ENCODE data around the gene AMZ1. TPM values are rescaled to one million over a fixed set of nuclear protein-coding genes. Genes with fewer than 3 reads are reported as not detected.

AMZ1 gene
- total RNA-seq, 2 experiments from 2014 or later = 0.04 TPM; not detected in 1

GRCh38 chr7:2646680-2647571 lies 41.1 kb upstream of the AMZ1 start:
- no peak for DNase-seq
- H3K9me3 Mint-ChIP-seq = no peaks in the 10 kb centered on the region
- peaks cover 17% of the 10 kb centered on the region for H3K4me1 Mint-ChIP-seq
- no peaks in the 10 kb centered on the region for H3K27me3 Mint-ChIP-seq
- no peak overlapping the region for H3K27ac Mint-ChIP-seq
- no peaks in the 10 kb centered on the region for H3K36me3 Mint-ChIP-seq
- H3K4me3 Mint-ChIP-seq = no peak overlapping the region

GRCh38 chr7:2647594-2648172 lies 40.3 kb upstream of the AMZ1 start:
- H3K27ac Mint-ChIP-seq = no peak overlapping the region
- H3K4me3 Mint-ChIP-seq = no peak overlapping the region
- no peaks in the 10 kb centered on the region for H3K9me3 Mint-ChIP-seq
- H3K4me1 Mint-ChIP-seq = peaks cover 17% of the 10 kb centered on the region
- no peaks in the 10 kb centered on the region for H3K36me3 Mint-ChIP-seq
- no peak for DNase-seq
- no peaks in the 10 kb centered on the region for H3K27me3 Mint-ChIP-seq

DNA sequence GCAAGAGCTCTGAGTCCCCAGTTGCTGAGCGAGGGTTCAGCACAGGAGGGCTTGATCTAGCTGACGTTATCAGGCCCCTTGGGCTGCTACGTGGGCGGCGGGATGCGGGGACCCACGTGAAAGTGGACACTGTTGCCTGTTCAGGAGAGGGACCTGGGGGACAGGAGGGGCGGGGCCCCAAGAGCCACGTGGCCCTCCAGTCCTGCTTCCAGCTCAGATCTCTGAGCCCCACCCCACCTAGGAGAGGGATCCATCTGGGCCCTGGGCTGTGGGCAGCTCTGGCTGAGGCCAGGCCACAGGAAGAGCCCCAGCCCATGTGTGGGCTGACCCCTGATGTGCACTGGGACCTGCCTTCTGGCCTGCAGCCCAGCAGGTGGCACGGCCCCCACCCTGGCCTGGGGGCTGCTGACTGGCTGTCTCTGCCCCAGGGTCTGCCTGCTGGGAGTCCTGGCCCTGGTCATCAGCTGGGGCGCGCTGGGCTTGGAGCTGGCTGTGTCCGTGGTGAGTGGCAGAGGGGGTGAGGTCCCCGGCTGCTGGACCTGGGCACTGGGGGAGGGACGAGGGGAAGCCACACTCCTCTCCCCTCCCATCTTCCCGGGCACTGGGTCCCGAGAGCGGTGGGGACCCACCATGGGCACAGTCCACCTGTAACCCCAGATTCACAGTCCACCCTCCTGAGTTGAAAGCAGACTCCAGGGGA lies 38.7 kb upstream of the AMZ1 start:
- DNase-seq = no peak
- Mint-ChIP-seq H3K4me3 (no peak overlapping the region), H3K36me3 (no peaks in the 10 kb centered on the region), H3K4me1 (peaks cover 17% of the 10 kb centered on the region), H3K9me3 (no peaks in the 10 kb centered on the region), H3K27me3 (no peaks in the 10 kb centered on the region), H3K27ac (no peak overlapping the region)

GRCh38 chr7:2649991-2650390 lies 38.0 kb upstream of the AMZ1 start:
- Mint-ChIP-seq H3K27ac (no peak overlapping the region), H3K9me3 (no peaks in the 10 kb centered on the region), H3K27me3 (no peaks in the 10 kb centered on the region), H3K36me3 (no peaks in the 10 kb centered on the region), H3K4me1 (peaks cover 11% of the 10 kb centered on the region), H3K4me3 (no peak overlapping the region)
- no peak for DNase-seq

DNA sequence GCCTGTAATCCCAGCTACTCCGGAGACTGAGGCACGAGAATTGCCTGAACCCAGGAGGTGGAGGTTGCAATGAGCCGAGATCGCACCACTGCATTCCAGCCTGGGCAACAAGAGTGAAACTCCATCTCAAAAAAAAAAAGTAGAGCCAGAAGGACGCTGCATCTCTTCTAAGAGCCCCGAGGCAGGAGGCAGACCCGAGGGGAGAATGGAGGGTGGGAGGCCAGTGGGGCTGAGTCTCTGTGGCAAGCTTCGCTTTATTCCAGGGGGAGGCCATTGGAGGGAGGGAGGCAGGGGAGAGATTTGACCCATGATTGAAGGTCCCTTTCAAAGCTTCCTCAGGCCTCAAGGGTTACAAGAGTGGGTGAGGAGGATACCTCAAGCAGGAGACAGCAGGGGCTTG lies 37.6 kb upstream of the AMZ1 start:
- no peak overlapping the region for H3K4me3 Mint-ChIP-seq
- no peaks in the 10 kb centered on the region for H3K27me3 Mint-ChIP-seq
- peaks cover 7% of the 10 kb centered on the region for H3K4me1 Mint-ChIP-seq
- H3K27ac Mint-ChIP-seq = no peak overlapping the region
- no peaks in the 10 kb centered on the region for H3K36me3 Mint-ChIP-seq
- no peaks in the 10 kb centered on the region for H3K9me3 Mint-ChIP-seq
- DNase-seq = no peak

DNA sequence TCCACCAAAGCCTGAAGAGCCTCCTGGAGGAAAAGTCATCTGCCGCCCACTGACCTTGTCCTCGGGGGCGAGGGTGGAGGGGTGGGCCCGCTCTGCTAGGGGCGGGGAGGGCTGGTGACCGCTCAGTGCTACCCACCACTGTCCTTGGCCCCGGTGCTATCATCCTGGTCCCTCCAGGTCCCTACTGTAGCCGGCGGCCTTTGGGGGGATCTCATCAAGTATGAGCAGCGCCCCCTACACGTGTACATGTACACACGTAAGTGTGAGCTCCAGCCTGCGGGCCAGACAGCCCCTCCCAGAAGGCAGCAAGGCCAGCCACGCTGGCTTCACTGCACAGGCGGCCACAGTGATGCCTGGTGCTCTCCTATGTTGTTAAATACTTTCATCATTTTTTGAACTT lies 36.7 kb upstream of the AMZ1 start:
- no peak overlapping the region for H3K27ac Mint-ChIP-seq

GRCh38 chr7:2651847-2652735 lies 35.9 kb upstream of the AMZ1 start:
- Mint-ChIP-seq H3K36me3 (no peaks in the 10 kb centered on the region), H3K27me3 (no peaks in the 10 kb centered on the region), H3K4me3 (no peak overlapping the region), H3K4me1 (no peaks in the 10 kb centered on the region), H3K9me3 (no peaks in the 10 kb centered on the region), H3K27ac (no peak overlapping the region)
- DNase-seq = no peak

More for the DNA sequence above, 36.7 kb upstream of the AMZ1 start:
- Mint-ChIP-seq H3K27me3 (no peaks in the 10 kb centered on the region), H3K4me1 (no peaks in the 10 kb centered on the region), H3K9me3 (no peaks in the 10 kb centered on the region), H3K36me3 (no peaks in the 10 kb centered on the region), H3K4me3 (no peak overlapping the region)
- DNase-seq = no peak

GRCh38 chr7:2652736-2653060 lies 35.3 kb upstream of the AMZ1 start:
- Mint-ChIP-seq H3K4me1 (no peaks in the 10 kb centered on the region), H3K9me3 (no peaks in the 10 kb centered on the region), H3K27ac (no peak overlapping the region), H3K27me3 (no peaks in the 10 kb centered on the region), H3K36me3 (no peaks in the 10 kb centered on the region), H3K4me3 (no peak overlapping the region)
- no peak for DNase-seq

- Mint-ChIP-seq H3K9me3 (no peaks in the 10 kb centered on the region), H3K4me3 (no peak overlapping the region), H3K4me1 (no peaks in the 10 kb centered on the region), H3K27ac (no peak overlapping the region), H3K27me3 (no peaks in the 10 kb centered on the region), H3K36me3 (no peaks in the 10 kb centered on the region)
- no peak for DNase-seq
These were observed 33.9 kb upstream of the AMZ1 start for GRCh38 chr7:2654059-2654458.

GRCh38 chr7:2655870-2656614 lies 32.0 kb upstream of the AMZ1 start:
- no peaks in the 10 kb centered on the region for H3K36me3 Mint-ChIP-seq

GRCh38 chr7:2657208-2657607 lies 30.8 kb upstream of the AMZ1 start:
- H3K27ac Mint-ChIP-seq = no peak overlapping the region
- no peaks in the 10 kb centered on the region for H3K9me3 Mint-ChIP-seq
- H3K27me3 Mint-ChIP-seq = no peaks in the 10 kb centered on the region
- no peak for DNase-seq
- no peaks in the 10 kb centered on the region for H3K36me3 Mint-ChIP-seq
- no peaks in the 10 kb centered on the region for H3K4me1 Mint-ChIP-seq
- H3K4me3 Mint-ChIP-seq = no peak overlapping the region

More at GRCh38 chr7:2655870-2656614, 32.0 kb upstream of the AMZ1 start:
- no peaks in the 10 kb centered on the region for H3K4me1 Mint-ChIP-seq
- H3K27ac Mint-ChIP-seq = no peak overlapping the region
- no peak overlapping the region for H3K4me3 Mint-ChIP-seq
- DNase-seq = no peak
- H3K9me3 Mint-ChIP-seq = no peaks in the 10 kb centered on the region
- H3K27me3 Mint-ChIP-seq = no peaks in the 10 kb centered on the region

GRCh38 chr7:2657920-2658671 lies 29.9 kb upstream of the AMZ1 start:
- Mint-ChIP-seq H3K27ac (no peak overlapping the region), H3K4me1 (no peaks in the 10 kb centered on the region), H3K27me3 (no peaks in the 10 kb centered on the region), H3K4me3 (no peak overlapping the region), H3K36me3 (no peaks in the 10 kb centered on the region), H3K9me3 (no peaks in the 10 kb centered on the region)
- DNase-seq = no peak

- no peak for DNase-seq
- no peaks in the 10 kb centered on the region for H3K27me3 Mint-ChIP-seq
- H3K27ac Mint-ChIP-seq = no peak overlapping the region
- no peaks in the 10 kb centered on the region for H3K4me1 Mint-ChIP-seq
- H3K9me3 Mint-ChIP-seq = no peaks in the 10 kb centered on the region
- no peaks in the 10 kb centered on the region for H3K36me3 Mint-ChIP-seq
- no peak overlapping the region for H3K4me3 Mint-ChIP-seq
These were observed 29.1 kb upstream of the AMZ1 start for GRCh38 chr7:2658941-2659340.
